ENCODE measurements around the gene HTRA2.

DNA sequence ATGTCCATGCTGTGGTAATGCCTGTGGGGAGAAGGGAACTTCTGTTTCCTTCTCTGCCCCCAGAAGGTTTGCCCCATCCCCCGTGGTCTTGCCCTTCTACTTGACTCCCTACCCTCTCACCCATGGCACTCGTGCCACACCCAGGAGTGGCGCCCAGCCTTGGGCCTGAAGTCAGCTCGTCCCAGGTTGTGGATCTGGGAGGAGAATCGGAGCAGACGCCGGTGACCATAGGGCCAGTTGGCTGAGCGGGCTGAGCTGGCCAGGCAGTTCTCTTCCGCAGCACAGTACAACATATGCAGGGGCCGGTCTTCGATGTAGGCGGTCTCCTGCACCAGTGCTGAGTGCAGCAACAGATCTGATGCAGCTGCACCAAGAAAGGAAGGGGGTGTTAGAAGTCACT lies 4.7 kb downstream of the HTRA2 start:
- TF ChIP-seq EZH2phosphoT487 (conservative IDR thresholded peaks at IDR 0.05; ENCODE audit: low read length) = no peak
- TF ChIP-seq, protein P1, sequence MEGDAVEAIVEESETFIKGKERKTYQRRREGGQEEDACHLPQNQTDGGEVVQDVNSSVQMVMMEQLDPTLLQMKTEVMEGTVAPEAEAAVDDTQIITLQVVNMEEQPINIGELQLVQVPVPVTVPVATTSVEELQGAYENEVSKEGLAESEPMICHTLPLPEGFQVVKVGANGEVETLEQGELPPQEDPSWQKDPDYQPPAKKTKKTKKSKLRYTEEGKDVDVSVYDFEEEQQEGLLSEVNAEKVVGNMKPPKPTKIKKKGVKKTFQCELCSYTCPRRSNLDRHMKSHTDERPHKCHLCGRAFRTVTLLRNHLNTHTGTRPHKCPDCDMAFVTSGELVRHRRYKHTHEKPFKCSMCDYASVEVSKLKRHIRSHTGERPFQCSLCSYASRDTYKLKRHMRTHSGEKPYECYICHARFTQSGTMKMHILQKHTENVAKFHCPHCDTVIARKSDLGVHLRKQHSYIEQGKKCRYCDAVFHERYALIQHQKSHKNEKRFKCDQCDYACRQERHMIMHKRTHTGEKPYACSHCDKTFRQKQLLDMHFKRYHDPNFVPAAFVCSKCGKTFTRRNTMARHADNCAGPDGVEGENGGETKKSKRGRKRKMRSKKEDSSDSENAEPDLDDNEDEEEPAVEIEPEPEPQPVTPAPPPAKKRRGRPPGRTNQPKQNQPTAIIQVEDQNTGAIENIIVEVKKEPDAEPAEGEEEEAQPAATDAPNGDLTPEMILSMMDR (IDR thresholded peaks at IDR 0.05; ENCODE audit: insufficient read depth, low read length, poor library complexity, severe bottlenecking) = no peak
